Activated T-cell treated with anti-CD3 and anti-CD28 coated beads for 4 hours (primary cell): ENCODE measurements around the gene CCNE1.

Source experiments
- DNase-seq: peaks from one replicate; pipeline ENCODE4 v3.0.0-alpha.2; 2020

The CCNE1 gene

GRCh38 chr19:29845574-29846176 is 33.9 kb downstream of the CCNE1 start:
- peak; percentile 21 for DNase-seq

GRCh38 chr19:29849208-29849607 is 37.4 kb downstream of the CCNE1 start:
- DNase-seq, result no peak

- DNase-seq, result no peak
Measured at GRCh38 chr19:29850482-29850881, 38.7 kb downstream of the CCNE1 start.

GRCh38 chr19:29851769-29852521 is 40.2 kb downstream of the CCNE1 start:
- no peak for DNase-seq

GRCh38 chr19:29854033-29854432 is 42.2 kb downstream of the CCNE1 start:
- DNase-seq, result no peak

GRCh38 chr19:29855087-29855486 is 43.3 kb downstream of the CCNE1 start:
- no peak for DNase-seq

- DNase-seq, result no peak
Measured at GRCh38 chr19:29855741-29856500, 44.1 kb downstream of the CCNE1 start.

DNA sequence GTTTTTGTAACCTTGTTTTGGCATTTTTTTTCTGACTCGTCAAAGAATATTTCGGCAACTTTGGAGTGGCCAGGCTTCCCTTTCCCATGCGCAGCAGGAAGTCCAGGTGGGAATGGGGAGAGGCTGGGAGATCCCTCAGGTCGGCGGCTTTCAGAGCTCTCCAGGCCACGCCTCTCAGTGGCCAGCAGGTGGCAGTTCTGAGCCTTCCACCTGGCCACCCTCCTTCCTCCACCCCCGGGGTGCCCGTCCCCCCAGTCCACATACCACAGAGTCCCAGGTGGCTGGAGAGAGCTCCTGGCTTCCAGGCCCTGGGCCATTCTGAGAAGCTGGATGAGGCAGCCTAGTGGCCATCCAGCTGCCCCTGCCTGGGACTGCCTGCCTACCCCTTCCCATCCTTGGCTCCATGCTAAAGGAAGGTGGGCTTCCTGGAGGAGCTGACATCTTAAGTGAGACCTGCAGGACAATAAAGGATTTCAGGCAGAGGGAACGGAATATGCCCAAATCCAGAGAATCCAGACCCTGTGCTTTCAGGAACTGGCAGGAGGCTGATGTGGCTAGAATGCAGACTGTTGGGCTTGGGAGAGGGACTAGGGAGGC is 46.3 kb downstream of the CCNE1 start:
- DNase-seq, result no peak

GRCh38 chr19:29858621-29859020 is 46.8 kb downstream of the CCNE1 start:
- DNase-seq, result no peak

- DNase-seq, result no peak
Measured at GRCh38 chr19:29860492-29860891, 48.7 kb downstream of the CCNE1 start.

DNA sequence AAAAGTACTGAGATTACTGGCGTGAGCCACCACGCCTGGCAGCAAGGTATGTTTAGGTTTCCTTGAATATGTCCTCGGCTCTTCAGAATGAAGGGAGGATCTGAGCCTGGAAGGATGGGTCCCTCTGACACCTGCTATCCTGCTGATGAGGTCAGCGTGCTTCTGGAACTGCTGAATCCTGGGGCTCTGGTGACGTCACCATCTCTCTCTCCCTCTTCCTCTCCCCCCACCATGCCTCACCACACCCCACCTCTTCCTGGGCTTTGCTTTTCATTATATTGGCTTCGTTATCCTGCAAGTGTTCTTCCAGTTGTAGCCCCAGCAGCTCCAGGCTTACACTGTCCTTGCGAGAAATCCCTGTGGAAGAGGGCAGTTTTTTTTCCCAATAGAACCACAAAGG is 49.8 kb downstream of the CCNE1 start:
- DNase-seq, result no peak

GRCh38 chr19:29866011-29866410 is 54.2 kb downstream of the CCNE1 start:
- no peak for DNase-seq

- DNase-seq, result no peak
Measured at GRCh38 chr19:29867984-29868383, 56.2 kb downstream of the CCNE1 start.

DNA sequence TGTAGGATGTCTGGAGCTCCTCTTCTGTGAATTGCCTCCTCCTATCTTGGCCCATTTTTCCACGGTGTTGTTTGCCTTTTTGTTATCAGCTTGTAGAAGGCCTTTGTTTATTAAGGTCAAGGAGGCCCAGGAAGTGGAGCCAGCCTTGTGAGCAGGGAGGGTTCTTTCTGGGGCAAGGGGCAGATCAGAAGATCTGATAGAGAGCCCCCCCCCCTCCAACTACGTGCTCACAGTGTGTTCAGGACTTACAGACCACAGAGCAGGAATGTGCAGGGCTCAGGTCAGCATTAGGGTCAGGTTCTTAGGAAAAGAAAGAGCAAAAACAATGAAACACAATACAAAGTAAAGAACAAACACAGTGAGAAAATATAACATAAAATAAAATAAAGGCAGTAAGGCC is 59.4 kb downstream of the CCNE1 start:
- no peak for DNase-seq

GRCh38 chr19:29872224-29872731 is 60.5 kb downstream of the CCNE1 start:
- DNase-seq, result no peak

- peak; percentile 57 for DNase-seq
Measured at GRCh38 chr19:29873024-29873800, 61.4 kb downstream of the CCNE1 start.
